ENCODE data around the gene RBM34.
"Not testable (repeated sequence)": the region's sequence is repeated elsewhere in the genome, so short reads cannot be mapped to it uniquely, and the experiment has no call there.

RBM34 gene

GRCh38 chr1:235112297-235113182, 48.5 kb downstream of the RBM34 start:
- DNase-seq, result no peak

DNA sequence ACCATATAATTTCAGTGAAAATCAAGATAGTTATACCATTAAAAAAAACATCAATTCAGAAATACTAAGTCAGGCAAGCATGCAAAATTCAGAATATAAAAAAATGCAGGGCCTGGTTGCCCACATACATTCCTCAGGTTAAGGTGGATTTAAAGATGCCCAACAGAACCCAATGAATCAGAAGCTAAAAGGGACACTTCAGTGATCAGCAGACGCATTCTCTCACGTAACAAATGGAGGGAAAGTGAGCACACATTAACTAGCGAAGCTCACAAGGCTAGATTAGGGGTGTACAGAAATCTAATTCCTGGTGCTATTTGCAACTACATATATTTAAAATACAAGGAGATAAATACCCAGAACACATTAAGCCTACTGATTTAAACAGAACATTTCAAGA, 49.9 kb downstream of the RBM34 start:
- DNase-seq, result no peak

DNA sequence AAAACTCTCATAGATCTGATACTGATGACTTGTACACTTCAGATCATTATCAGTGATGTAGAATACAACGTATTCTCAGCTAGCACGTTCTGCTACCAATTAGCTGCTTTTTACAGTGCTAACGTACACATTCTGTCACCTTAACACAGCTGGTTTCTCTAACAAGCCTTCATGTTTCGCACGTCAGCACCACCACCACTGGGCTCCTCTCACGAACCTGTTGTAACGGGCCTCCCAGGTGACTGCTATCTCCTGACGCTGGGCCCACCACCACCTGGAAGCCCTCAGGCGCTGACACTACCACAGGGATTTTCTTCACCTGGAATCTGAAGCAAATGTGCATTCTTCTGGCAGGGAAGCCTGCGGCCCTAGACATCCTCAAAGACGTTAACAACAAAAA, 52.2 kb downstream of the RBM34 start:
- no peak for DNase-seq

- no peak for DNase-seq
These were observed 52.9 kb downstream of the RBM34 start for GRCh38 chr1:235108185-235108593.

DNA sequence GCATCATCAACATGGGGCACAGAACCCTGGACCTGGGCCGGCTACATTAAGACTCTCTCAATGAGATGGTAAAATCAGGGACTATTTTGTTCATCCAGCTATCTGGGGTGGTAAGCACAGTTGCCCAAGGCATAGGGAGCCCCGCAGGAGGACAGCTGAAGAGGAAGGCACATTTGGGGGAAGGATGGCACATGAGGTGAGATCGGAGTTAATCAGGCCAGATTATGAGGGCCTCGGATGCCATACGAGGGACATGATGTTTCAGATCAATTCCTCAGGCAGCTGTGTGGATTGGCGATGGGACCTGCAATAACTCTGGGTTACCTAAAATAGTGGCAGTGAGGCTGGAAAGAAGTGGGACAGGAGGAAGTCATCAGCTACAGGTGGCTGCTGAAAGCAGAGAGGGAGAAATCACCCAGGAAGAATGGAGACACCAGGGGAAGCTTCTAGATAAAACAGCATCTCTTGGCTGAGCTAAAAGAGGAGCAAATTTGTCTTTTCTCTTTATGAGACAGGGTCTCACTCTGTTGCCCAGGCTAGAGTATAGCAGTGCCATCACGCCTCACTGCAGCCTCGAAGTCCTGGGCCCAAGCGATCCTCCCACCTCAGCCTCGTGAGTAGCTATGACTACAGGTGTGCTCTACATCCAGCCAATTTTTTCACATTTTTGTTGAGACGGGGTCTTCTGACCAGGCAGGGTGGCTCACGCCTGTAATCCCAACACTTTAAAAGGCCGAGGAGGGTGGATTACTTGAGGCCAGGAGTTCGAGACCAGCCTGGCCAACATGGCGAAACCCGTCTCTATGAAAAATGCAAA, 53.5 kb downstream of the RBM34 start:
- no peak for DNase-seq

DNA sequence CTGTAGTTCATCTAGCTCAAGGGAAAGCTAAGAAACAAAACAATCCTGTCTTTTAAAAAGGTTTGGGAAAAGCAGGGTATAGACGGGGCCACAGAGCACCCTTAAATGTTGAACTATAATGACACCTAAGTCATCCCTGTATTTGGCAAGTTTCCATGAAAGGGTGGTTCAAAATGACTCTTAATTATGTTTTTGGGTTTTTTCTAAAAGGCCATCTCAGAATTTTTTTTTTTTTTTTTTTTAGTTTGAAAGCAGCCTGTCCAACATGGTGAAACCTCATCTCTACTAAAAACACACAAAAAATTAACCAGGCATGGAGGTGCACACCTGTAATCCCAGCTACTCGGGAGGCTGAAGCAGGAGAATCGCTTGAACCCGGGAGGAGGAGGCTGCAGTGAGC, 54.6 kb downstream of the RBM34 start:
- no peak for DNase-seq

- no peak for DNase-seq
These were observed 55.7 kb downstream of the RBM34 start for GRCh38 chr1:235105051-235106043.

GRCh38 chr1:235102993-235103411, 58.0 kb downstream of the RBM34 start:
- DNase-seq, result no peak

DNA sequence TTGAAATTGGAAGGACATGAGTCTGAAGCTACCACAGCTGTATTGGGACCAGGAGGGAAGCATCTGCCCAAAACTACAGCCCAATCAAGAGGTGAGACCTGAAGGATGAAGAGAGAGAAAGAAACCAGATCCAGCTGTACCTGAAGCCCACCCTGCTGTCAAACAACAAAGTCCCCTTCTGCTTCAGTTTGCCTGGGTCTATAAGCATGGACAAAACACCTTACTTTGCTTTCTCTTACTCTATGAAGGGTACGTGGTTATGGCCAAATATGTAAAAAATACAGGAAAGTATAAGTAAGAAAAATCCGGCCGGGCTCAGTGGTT, 58.8 kb downstream of the RBM34 start:
- DNase-seq, result no peak

- DNase-seq, result no peak
These were observed 59.3 kb downstream of the RBM34 start for GRCh38 chr1:235101558-235102258.

GRCh38 chr1:235100194-235100772, 60.8 kb downstream of the RBM34 start:
- no peak for DNase-seq

GRCh38 chr1:235098991-235099390, 62.1 kb downstream of the RBM34 start:
- DNase-seq, result no peak

DNA sequence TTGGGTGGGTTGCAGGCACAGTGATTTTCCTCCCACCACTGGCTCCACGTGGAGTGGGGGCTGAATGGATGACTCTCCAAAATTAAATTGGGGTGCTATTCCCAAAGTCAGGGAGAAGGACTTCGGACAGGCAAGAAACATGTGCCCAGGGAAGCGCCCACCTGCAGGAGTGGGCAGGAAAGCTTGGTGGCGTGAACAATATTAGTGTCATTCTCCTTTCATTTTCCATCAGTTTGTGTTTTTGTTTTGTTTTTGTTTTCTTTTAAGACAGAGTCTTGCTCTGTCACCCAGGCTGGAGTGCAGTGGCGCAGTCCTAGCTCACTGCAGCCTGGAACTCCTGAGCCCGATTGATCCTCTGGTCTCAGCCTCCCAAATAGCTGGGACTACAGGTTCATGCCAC, 62.5 kb downstream of the RBM34 start:
- DNase-seq, result no peak

GRCh38 chr1:235097501-235097900, 63.5 kb downstream of the RBM34 start:
- DNase-seq, result not testable (repeated sequence)

GRCh38 chr1:235095938-235096562, 65.0 kb downstream of the RBM34 start:
- no peak for DNase-seq

GRCh38 chr1:235093696-235094592, 67.1 kb downstream of the RBM34 start:
- DNase-seq, result peak; percentile 73

GRCh38 chr1:235093013-235093695, 67.9 kb downstream of the RBM34 start:
- DNase-seq, result no peak

GRCh38 chr1:235092415-235092814, 68.6 kb downstream of the RBM34 start:
- DNase-seq, result not testable (repeated sequence)

- not testable (repeated sequence) for DNase-seq
These were observed 69.0 kb downstream of the RBM34 start for GRCh38 chr1:235092045-235092406.
